HFFc6 (cell line): ENCODE data around the gene PXN. TPM values are rescaled to one million over a fixed set of nuclear protein-coding genes. Genes with fewer than 3 reads are reported as not detected.

Experiments used
- DNase-seq: peaks from one replicate; pipeline ENCODE4 v3.0.0-alpha.2; 2018
- H3K27ac Mint-ChIP-seq: 2 replicates; pipeline ENCODE4 v1.8.0; 2020; ENCODE audit warnings: mild to moderate bottlenecking, mixed read lengths
- H3K27me3 Mint-ChIP-seq: 2 replicates; pipeline ENCODE4 v1.8.0; 2021; ENCODE audit warnings: mild to moderate bottlenecking, moderate library complexity, mixed read lengths; ENCODE audit not compliant: insufficient read depth
- H3K36me3 Mint-ChIP-seq: 2 replicates; pipeline ENCODE4 v1.8.0; 2021; ENCODE audit warnings: low read depth, mixed read lengths
- H3K4me1 Mint-ChIP-seq: 2 replicates; pipeline ENCODE4 v1.8.0; 2020; ENCODE audit warnings: low read depth, mixed read lengths
- H3K4me3 Mint-ChIP-seq: 2 replicates; pipeline ENCODE4 v1.8.0; 2020; ENCODE audit warnings: mild to moderate bottlenecking, moderate library complexity, mixed read lengths
- H3K9me3 Mint-ChIP-seq: 2 replicates; pipeline ENCODE4 v1.8.0; 2020; ENCODE audit warnings: mild to moderate bottlenecking, mixed read lengths
- total RNA-seq, 6 experiments: library from RNA; stranded (reverse); fragmentation: NEBNext Ultra II Directional; extraction: Animal tissue kit (Norgen Biotek cat#: 25700); gene quantifications; 2 replicates in 1 of 6; 3 replicates in 5 of 6; pipeline ENCODE4 v1.2.3, GENCODE V29; 2021
- TF ChIP-seq, protein P1 (sequence below): fragments of 200-600 bp; sonication (generic); IDR thresholded peaks from 2 replicates; pipeline ENCODE4 v1.5.0; 2021; ENCODE audit warnings: antibody characterized with exemption, mild to moderate bottlenecking

The PXN gene
- total RNA-seq, 6 experiments from 2014 or later: 219 to 290 (median 253) TPM

DNA sequence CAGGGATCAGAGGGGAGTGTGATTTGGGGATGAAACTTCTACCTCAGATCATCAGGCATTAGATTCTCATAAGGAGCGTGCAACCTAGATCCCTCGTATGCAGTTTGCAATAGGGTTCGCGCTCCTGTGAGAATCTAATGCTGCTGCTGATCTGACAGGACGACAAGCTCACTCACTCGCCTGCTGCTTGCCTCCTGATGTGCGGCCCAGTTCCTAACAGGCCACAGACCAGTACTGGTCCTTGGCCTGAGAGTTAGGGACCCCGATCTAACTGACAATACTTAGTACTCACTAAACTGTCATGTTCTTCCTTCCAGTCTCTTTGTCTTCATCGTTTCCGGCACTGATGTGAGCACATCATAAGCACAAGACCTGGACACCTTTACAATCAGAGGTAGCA, 59.3 kb downstream of the PXN start:
- TF ChIP-seq, protein P1, sequence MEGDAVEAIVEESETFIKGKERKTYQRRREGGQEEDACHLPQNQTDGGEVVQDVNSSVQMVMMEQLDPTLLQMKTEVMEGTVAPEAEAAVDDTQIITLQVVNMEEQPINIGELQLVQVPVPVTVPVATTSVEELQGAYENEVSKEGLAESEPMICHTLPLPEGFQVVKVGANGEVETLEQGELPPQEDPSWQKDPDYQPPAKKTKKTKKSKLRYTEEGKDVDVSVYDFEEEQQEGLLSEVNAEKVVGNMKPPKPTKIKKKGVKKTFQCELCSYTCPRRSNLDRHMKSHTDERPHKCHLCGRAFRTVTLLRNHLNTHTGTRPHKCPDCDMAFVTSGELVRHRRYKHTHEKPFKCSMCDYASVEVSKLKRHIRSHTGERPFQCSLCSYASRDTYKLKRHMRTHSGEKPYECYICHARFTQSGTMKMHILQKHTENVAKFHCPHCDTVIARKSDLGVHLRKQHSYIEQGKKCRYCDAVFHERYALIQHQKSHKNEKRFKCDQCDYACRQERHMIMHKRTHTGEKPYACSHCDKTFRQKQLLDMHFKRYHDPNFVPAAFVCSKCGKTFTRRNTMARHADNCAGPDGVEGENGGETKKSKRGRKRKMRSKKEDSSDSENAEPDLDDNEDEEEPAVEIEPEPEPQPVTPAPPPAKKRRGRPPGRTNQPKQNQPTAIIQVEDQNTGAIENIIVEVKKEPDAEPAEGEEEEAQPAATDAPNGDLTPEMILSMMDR: no peak
- peaks cover 8% of the 10 kb centered on the region for H3K4me1 Mint-ChIP-seq
- H3K27me3 Mint-ChIP-seq: peaks cover 14% of the 10 kb centered on the region
- peaks cover 8% of the 10 kb centered on the region; the same call in 1 of the 2 replicates for H3K36me3 Mint-ChIP-seq
- H3K27ac Mint-ChIP-seq: no peak overlapping the region
- DNase-seq: no peak
- no peak overlapping the region for H3K4me3 Mint-ChIP-seq
- H3K9me3 Mint-ChIP-seq: no peaks in the 10 kb centered on the region; the same call in 1 of the 2 replicates

DNA sequence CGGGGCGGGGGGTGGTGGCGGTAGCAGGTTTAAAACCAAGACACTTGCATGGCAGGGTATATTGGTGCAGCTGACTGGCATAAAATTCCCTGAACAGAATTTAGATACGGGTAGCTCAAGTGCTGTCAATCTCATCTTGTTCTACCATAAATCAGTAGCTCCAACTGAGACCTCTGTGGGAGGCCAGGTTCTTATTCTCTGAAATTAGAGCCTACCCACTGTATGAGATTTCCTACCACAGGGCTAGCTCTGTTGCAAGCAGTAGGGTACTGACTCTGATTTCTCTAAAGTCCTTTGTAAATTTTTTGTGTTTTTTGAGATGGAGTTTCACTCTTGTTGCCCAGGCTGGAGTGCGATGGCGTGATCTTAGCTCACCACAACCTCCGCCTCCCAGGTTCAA, 61.4 kb downstream of the PXN start:
- Mint-ChIP-seq H3K9me3 (peaks cover 15% of the 10 kb centered on the region), H3K27ac (no peak overlapping the region), H3K36me3 (peaks cover 26% of the 10 kb centered on the region), H3K4me3 (no peak overlapping the region), H3K27me3 (peaks cover 26% of the 10 kb centered on the region), H3K4me1 (peaks cover 15% of the 10 kb centered on the region)
- no peak for DNase-seq
- TF ChIP-seq, protein P1: no peak

DNA sequence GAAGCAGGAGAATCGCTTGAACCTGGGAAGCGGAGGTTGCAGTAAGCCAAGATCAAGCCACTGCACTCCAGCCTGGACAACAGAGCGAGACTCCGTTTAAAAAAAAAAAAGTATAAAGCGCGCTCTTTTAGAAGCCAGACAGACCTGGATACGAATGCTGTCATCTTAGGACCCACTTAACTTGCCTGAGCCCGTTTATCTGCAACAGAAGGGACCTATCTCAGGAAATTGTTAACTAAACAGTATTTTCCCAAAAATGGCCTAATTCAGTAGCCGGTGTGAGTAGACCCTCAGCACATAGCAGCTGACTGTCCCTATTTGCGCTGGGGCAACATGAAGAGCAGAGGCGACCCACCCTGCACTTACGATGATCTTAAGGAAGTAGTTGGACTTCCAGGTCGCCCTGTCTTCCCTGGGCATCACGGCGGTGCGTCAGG, 65.1 kb downstream of the PXN start:
- Mint-ChIP-seq H3K27me3 (peaks cover 25% of the 10 kb centered on the region), H3K4me1 (peaks cover 42% of the 10 kb centered on the region), H3K27ac (peak overlapping the region; percentile 99), H3K36me3 (peaks cover 44% of the 10 kb centered on the region), H3K9me3 (peaks cover 16% of the 10 kb centered on the region), H3K4me3 (peak overlapping the region; percentile 100)
- TF ChIP-seq, protein P1: no peak
- DNase-seq: no peak

- H3K4me1 Mint-ChIP-seq: peaks cover 48% of the 10 kb centered on the region
- H3K36me3 Mint-ChIP-seq: peaks cover 44% of the 10 kb centered on the region
- peak; percentile 57 for DNase-seq
- peak overlapping the region; percentile 99 for H3K27ac Mint-ChIP-seq
- H3K9me3 Mint-ChIP-seq: peaks cover 16% of the 10 kb centered on the region
- TF ChIP-seq, protein P1: no peak
- H3K4me3 Mint-ChIP-seq: peak overlapping the region; percentile 100
- H3K27me3 Mint-ChIP-seq: peaks cover 27% of the 10 kb centered on the region
Observed at GRCh38 chr12:120199595-120200306, 65.8 kb downstream of the PXN start.

GRCh38 chr12:120199025-120199424, 66.5 kb downstream of the PXN start:
- TF ChIP-seq, protein P1: no peak
- Mint-ChIP-seq H3K27me3 (peaks cover 28% of the 10 kb centered on the region), H3K9me3 (peaks cover 16% of the 10 kb centered on the region), H3K4me3 (peak overlapping the region; percentile 100), H3K4me1 (peaks cover 49% of the 10 kb centered on the region), H3K27ac (peak overlapping the region; percentile 99), H3K36me3 (peaks cover 44% of the 10 kb centered on the region)
- no peak for DNase-seq
